SIG-M5 (cell line): ENCODE data around the gene DNAJC22.
A peak's percentile ranks its signal among the peaks of the same experiment; 100 is the strongest.
"Not testable (repeated sequence)": the region's sequence is repeated elsewhere in the genome, so short reads cannot be mapped to it uniquely, and the experiment has no call there.

Experiments
- DNase-seq: peaks from one replicate; lab custom pipeline; 2025; lab: John Stamatoyannopoulos, UW

The DNAJC22 gene

GRCh38 chr12:49346659-49347310 is at the start of gene DNAJC22:
TSS of gene DNAJC22 (plus strand) at chr12:49346888. CDS start at chr12:49348873, 1,985 bp downstream.
- no peak for DNase-seq

- DNase-seq, result no peak
These were observed 49.0 kb upstream of the DNAJC22 start for GRCh38 chr12:49297695-49298060.

DNA sequence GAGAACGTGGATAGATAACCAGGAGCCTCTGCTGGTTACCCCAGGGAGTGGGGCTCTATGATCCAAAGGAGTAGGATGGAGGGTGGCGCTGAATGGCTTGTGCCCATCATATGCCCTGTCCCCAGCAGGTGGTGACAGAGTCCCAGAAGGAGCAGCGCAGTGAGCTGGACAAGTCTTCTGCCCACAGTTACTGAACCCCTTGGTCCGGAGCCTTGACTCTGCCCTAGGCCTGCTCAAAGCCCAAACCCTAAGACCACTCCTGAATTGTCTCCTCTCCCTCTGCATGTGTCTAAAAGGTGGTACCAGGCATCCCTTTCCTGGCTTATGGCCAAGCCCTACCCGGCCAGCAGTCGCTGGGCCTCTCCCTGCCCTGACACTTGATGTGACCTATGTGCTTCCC is 48.5 kb upstream of the DNAJC22 start:
- DNase-seq, result no peak

GRCh38 chr12:49301760-49302159 is 44.9 kb upstream of the DNAJC22 start:
- no peak for DNase-seq

- no peak for DNase-seq
These were observed 42.5 kb upstream of the DNAJC22 start for GRCh38 chr12:49304161-49304560.

DNA sequence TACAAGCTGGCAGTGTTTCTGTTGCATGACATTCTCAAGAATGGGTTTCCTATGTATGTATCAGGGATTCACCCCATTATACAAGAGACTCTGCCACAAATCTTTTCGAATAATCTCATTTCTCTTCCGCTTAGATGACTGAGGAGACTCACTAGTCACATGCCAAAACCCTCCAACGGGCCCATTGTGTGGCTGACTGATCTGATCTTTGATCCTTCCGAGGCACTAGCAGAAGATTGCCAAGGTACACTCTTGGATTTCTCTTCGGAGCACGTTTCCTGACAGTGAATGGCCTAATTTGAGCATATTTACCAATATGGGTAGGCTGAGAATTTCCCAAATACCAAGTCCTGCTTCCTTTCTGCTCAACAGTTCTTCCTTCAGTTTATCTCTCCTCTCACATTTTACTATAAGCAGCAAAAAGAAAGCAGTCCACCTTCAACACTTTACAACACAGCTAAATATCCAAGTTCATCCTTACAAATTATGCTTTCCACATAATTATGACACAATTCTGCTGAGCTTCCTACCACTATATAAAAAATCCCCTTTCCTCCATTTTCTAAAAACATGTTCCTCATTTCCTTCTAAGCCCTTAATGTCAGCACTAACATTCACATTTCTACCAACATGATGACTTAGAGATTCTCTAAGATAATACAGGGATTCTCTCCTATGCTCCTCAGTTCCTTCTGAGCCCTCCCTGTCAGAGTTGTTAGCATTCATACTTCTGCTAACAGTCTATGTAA is 40.8 kb upstream of the DNAJC22 start:
- no peak for DNase-seq

GRCh38 chr12:49309386-49309785 is 37.3 kb upstream of the DNAJC22 start:
- DNase-seq, result no peak

DNA sequence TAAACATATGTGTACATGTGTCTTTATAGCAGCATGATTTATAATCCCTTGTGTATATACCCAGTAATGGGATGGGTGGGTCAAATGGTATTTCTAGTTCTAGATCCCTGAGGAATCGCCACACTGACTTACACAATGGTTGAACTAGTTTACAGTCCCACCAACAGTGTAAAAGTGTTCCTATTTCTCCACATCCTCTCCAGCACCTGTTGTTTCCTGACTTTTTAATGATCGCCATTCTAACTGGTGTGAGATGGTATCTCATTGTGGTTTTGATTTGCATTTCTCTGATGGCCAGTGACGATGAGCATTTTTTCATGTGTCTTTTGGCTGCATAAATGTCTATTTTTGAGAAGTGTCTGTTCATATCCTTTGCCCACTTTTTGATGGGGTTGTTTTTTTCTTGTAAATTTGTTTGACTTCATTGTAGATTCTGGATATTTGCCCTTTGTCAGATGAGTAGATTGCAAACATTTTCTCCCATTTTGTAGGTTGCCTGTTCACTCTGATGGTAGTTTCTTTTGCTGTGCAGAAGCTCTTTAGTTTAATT is 36.2 kb upstream of the DNAJC22 start:
- not testable (repeated sequence) for DNase-seq

- no peak for DNase-seq
These were observed 31.9 kb upstream of the DNAJC22 start for GRCh38 chr12:49314811-49315210.

DNA sequence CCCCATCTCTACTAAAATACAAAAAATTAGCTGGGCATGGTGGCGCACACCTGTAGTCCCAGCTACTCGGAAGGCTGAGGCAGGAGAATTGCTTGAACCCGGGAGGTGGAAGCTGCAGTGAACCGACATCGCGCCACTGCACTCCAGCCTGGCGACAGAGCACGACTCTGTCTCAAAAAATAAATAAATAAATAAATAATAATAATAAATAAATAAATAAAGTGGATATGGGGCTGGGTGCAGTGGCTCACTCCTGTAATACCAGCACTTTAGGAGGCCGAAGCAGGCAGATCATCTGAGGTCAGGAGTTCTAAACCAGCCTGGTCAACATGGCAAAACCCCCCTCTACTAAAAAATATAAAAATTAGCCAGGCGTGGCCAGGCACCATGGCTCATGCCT is 29.6 kb upstream of the DNAJC22 start:
- DNase-seq, result not testable (repeated sequence)

GRCh38 chr12:49320411-49321103 is 26.1 kb upstream of the DNAJC22 start:
- DNase-seq, result not testable (repeated sequence)

DNA sequence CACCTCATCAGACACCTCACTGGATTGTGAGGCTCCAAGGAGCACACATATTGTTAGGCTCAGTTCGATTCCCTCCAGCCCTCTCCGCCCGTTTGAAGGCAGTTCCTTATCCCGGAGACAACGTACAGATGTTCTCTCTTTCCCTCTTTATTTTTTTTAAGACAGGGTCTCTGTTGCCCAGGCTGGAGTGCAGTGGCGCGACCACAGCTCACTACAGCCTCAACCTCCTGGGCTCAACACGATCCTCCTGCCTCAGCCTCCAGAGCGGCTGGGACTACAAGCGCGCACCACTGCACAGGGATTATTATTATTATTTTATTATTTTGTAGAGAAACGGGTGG is 24.4 kb upstream of the DNAJC22 start:
- no peak for DNase-seq

DNA sequence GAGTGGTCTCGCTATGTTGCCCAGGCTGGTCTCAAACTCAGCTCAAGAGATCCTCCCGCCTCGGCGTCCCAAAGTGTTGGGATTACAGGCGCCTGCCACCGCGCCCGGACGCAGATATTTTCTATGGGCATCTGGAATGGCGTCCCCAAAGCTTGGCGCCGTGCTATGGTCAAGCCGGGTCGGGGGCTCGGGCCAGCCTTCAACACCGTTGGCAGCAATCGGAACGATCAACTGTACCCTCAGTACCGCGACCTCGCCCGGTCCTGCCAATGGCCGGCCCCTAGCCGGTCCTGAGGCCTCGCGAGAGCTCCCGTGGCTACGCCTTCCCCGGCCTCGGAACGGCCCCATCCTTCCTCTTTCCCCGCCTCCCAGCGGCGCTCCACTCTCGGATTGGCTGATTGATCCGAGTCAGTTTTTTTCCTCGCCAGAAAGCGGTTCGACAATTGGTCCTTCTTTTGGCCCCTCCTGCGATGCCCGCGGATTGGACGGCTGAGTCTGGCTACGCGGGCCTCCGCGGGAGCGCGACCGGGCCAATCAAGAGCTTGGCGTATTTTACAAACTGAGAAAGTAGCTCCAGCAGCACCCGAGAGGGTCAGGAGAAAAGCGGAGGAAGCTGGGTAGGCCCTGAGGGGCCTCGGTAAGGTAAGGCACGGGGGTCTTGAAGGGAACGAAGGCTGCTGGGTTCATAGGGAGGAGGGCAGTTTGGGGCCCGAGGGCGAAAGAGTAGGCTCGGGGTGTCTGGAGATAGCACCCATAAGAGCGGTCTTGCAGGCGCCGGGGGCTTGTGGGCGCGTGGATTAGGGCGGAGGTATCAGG is 23.8 kb upstream of the DNAJC22 start, which contains the start of gene TROAP:
Gene TROAP (plus strand): TSS at position 548 of the 816 bp plus-strand sequence. CDS start 354 bp downstream, outside the sequence.
- DNase-seq, result peak; percentile 93

- DNase-seq, result no peak
These were observed 23.1 kb upstream of the DNAJC22 start for GRCh38 chr12:49323524-49324097.

- no peak for DNase-seq
These were observed 21.1 kb upstream of the DNAJC22 start for GRCh38 chr12:49325606-49326005.

DNA sequence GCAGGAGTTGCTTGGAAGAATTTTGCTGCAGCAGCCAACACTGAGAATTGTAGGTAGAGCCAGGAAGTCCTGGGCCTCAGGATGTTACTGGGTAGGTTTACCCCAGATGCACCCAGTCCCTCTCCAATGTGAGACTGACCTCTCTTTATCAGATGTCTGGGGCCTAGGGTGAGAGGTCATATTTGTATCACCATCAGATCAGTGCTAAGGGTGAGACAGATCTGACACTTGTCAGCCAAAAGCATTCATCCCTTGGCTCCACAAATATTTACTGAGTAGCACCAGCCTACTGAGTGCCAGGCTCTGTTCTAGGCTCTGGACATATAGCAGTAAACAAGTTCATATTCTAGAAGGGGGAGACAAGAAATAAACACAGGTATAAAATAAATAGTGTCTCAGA is 19.3 kb upstream of the DNAJC22 start:
- no peak for DNase-seq

DNA sequence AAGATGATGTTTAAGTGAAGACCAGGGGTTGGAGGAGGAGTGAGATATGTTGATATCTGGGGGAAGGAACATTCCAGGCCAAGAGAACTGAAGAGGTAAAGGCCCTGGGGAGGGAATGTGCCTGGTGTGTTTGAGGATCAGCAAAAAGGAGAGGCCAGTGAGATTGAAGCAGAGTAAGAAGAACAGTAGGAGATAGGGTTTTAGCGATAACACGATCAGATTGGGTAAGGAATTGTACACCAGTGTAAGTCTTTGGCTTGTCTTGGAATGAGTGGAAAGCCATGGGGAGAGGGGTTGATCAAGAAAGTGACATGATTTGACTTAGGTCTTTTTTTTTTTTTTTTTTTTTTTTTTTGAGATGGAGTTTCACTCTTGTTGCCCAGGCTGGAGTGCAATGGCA is 18.8 kb upstream of the DNAJC22 start:
- DNase-seq, result no peak

GRCh38 chr12:49328816-49329215 is 17.9 kb upstream of the DNAJC22 start:
- DNase-seq, result no peak

GRCh38 chr12:49330032-49330619 is 16.6 kb upstream of the DNAJC22 start:
- DNase-seq, result no peak

GRCh38 chr12:49330631-49331379 is 15.9 kb upstream of the DNAJC22 start:
- DNase-seq, result no peak
